DOHH2 (cell line): ENCODE data around the gene RBM20.
"Not testable (repeated sequence)": the region's sequence is repeated elsewhere in the genome, so short reads cannot be mapped to it uniquely, and the experiment has no call there.

Experiments
- H3F3A ChIP-seq: fragments of 200-600 bp; sonication (generic), shearing (Covaris generic); 2 replicates; pipeline ENCODE4 v1.6.0; 2016; ENCODE audit warnings: antibody characterized with exemption, mild to moderate bottlenecking; ENCODE audit not compliant: control insufficient read depth, insufficient read depth
- H3K27ac ChIP-seq: fragments of 200-600 bp; sonication (generic); 2 replicates; pipeline ENCODE4 v1.5.1; 2014; ENCODE audit warnings: low read depth, mild to moderate bottlenecking, low read length, moderate library complexity
- H3K27me3 ChIP-seq: fragments of 200-600 bp; sonication (generic); 2 replicates; pipeline ENCODE4 v1.6.1; 2014; ENCODE audit warnings: mild to moderate bottlenecking, low read length, mixed read lengths; ENCODE audit not compliant: control insufficient read depth
- H3K36me3 ChIP-seq: fragments of 200-600 bp; sonication (generic); 2 replicates; pipeline ENCODE4 v1.6.1; 2014; ENCODE audit warnings: mild to moderate bottlenecking, low read length, moderate library complexity, mixed read lengths; ENCODE audit not compliant: control insufficient read depth
- H3K4me1 ChIP-seq: fragments of 200-600 bp; sonication (generic); 2 replicates; pipeline ENCODE4 v1.6.1; 2014; ENCODE audit warnings: mild to moderate bottlenecking, low read length, mixed read lengths; ENCODE audit not compliant: control insufficient read depth
- H3K4me2 ChIP-seq: fragments of 200-600 bp; sonication (generic); 2 replicates; pipeline ENCODE4 v1.6.0; 2014; ENCODE audit warnings: mild to moderate bottlenecking, low read length, moderate library complexity
- H3K4me3 ChIP-seq: fragments of 200-600 bp; sonication (generic); 2 replicates; pipeline ENCODE4 v1.5.1; 2014; ENCODE audit warnings: mild to moderate bottlenecking, low read length, mixed read lengths
- H3K79me2 ChIP-seq: fragments of 200-600 bp; sonication (generic); 2 replicates; pipeline ENCODE4 v1.6.1; 2014; ENCODE audit warnings: mild to moderate bottlenecking, low read length, mixed read lengths; ENCODE audit not compliant: control insufficient read depth
- H3K9me2 ChIP-seq: fragments of 200-600 bp; sonication (generic); replicated peaks from 2 replicates; pipeline ENCODE4 v1.6.1; 2014; ENCODE audit warnings: mild to moderate bottlenecking, low read length, mixed read lengths; ENCODE audit not compliant: control insufficient read depth
- H3K9me3 ChIP-seq: fragments of 200-600 bp; sonication (generic); 2 replicates; pipeline ENCODE4 v1.6.1; 2014; ENCODE audit warnings: antibody characterized with exemption, low read length, mixed read lengths; ENCODE audit not compliant: control insufficient read depth, insufficient read depth
- H4K20me1 ChIP-seq: fragments of 200-600 bp; sonication (generic); 2 replicates; pipeline ENCODE4 v1.6.0; 2014; ENCODE audit warnings: low read depth, mild to moderate bottlenecking, antibody characterized with exemption, low read length, moderate library complexity; ENCODE audit not compliant: control insufficient read depth, insufficient read depth
- EZH2phosphoT487 ChIP-seq: fragments of 200-600 bp; sonication (generic); IDR thresholded peaks from 2 replicates; pipeline ENCODE4 v1.6.1; 2017; ENCODE audit warnings: borderline replicate concordance, mild to moderate bottlenecking, antibody characterized with exemption, low read length, moderate library complexity, mixed read lengths
- TF ChIP-seq, protein P1 (sequence below): fragments of 200-600 bp; sonication (generic); IDR thresholded peaks from one replicate; pipeline ENCODE4 v1.5.1; 2014; ENCODE audit warnings: antibody characterized with exemption, mild to moderate bottlenecking, low read depth, low read length; ENCODE audit not compliant: poor library complexity, severe bottlenecking

The RBM20 gene

DNA sequence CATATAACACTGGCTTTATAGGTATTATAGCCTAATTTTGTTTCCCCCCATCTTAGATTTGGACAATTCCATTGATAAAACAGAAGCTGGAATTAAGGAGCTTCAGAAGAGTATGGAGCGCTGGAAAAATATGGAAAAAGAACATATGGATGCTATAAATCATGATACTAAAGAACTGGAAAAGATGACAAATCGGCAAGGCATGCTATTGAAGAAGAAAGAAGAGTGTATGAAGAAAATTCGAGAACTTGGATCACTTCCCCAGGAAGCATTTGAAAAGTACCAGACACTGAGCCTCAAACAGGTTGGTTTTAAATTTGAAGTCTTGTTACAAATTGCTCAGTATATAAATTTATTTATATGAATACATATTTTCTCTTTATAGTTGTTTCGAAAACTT is 42.6 kb upstream of the RBM20 start:
- H3K9me3 ChIP-seq, result no peaks in the 10 kb centered on the region
- no peaks in the 10 kb centered on the region for H3K27me3 ChIP-seq
- no peak overlapping the region for H3K4me2 ChIP-seq
- H3K9me2 ChIP-seq, result no peaks in the 10 kb centered on the region
- no peaks in the 10 kb centered on the region for H4K20me1 ChIP-seq
- H3K4me3 ChIP-seq, result no peak overlapping the region
- no peak overlapping the region for H3K27ac ChIP-seq
- peaks cover 49% of the 10 kb centered on the region for H3F3A ChIP-seq
- TF ChIP-seq EZH2phosphoT487, result no peak
- TF ChIP-seq, protein P1, sequence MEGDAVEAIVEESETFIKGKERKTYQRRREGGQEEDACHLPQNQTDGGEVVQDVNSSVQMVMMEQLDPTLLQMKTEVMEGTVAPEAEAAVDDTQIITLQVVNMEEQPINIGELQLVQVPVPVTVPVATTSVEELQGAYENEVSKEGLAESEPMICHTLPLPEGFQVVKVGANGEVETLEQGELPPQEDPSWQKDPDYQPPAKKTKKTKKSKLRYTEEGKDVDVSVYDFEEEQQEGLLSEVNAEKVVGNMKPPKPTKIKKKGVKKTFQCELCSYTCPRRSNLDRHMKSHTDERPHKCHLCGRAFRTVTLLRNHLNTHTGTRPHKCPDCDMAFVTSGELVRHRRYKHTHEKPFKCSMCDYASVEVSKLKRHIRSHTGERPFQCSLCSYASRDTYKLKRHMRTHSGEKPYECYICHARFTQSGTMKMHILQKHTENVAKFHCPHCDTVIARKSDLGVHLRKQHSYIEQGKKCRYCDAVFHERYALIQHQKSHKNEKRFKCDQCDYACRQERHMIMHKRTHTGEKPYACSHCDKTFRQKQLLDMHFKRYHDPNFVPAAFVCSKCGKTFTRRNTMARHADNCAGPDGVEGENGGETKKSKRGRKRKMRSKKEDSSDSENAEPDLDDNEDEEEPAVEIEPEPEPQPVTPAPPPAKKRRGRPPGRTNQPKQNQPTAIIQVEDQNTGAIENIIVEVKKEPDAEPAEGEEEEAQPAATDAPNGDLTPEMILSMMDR, result no peak
- no peaks in the 10 kb centered on the region for H3K4me1 ChIP-seq
- H3K36me3 ChIP-seq, result peaks cover 83% of the 10 kb centered on the region
- H3K79me2 ChIP-seq, result no peaks in the 10 kb centered on the region

DNA sequence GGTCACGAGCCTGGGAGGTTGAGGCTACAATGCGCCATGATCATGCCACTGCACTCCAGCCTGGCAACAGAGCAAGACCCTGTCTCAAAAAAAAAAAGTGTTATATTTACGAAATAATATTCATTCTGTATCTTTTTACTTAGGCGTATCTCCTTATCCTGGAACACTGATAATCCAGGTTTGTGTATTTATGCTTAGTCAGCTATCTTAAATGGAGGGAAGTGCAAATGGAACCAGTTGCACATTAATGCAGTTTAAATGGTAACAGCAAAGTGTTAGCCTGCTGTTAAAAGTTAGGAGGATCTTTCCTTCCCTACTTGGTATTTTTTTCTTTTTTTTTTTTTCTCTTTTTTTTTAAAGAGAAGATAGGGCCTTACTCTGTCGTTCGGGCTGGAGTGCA is 36.0 kb upstream of the RBM20 start:
- TF ChIP-seq, protein P1, result no peak
- no peak for TF ChIP-seq EZH2phosphoT487
- H3K36me3 ChIP-seq, result peaks cover 31% of the 10 kb centered on the region
- peaks cover 23% of the 10 kb centered on the region for H3F3A ChIP-seq
- no peaks in the 10 kb centered on the region for H4K20me1 ChIP-seq
- no peaks in the 10 kb centered on the region for H3K27me3 ChIP-seq
- no peaks in the 10 kb centered on the region for H3K9me3 ChIP-seq
- H3K27ac ChIP-seq, result no peak overlapping the region
- no peaks in the 10 kb centered on the region for H3K9me2 ChIP-seq
- no peak overlapping the region for H3K4me3 ChIP-seq
- no peak overlapping the region for H3K4me2 ChIP-seq
- H3K4me1 ChIP-seq, result peaks cover 21% of the 10 kb centered on the region
- no peaks in the 10 kb centered on the region for H3K79me2 ChIP-seq

DNA sequence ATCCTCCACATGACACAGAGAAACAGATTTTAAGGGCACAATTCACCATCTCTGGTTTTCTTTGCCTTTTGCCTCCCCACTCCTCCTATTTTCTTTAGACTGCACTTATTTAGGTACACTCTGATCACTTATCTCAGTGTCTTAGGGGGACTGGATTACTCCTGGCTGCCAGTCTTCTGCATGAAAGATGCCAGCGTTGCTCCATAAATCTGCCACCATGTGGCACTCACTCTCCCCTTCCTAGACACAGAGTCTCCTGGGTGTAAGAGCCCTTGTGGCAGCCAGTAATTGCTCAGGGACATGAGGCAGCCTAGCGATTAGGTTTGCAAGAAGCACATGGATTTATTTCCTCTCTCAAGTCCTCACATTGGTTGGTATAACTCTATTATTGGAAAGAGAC is 34.5 kb upstream of the RBM20 start:
- Histone ChIP-seq H3K36me3 (peaks cover 16% of the 10 kb centered on the region), H3K4me3 (no peak overlapping the region), H3K27me3 (no peaks in the 10 kb centered on the region), H3K4me1 (peaks cover 33% of the 10 kb centered on the region), H3K79me2 (no peaks in the 10 kb centered on the region), H4K20me1 (no peaks in the 10 kb centered on the region), H3K27ac (no peak overlapping the region), H3K9me3 (no peaks in the 10 kb centered on the region), H3F3A (peaks cover 20% of the 10 kb centered on the region), H3K9me2 (no peaks in the 10 kb centered on the region), H3K4me2 (no peak overlapping the region)
- no peak for TF ChIP-seq EZH2phosphoT487
- TF ChIP-seq, protein P1, result no peak

DNA sequence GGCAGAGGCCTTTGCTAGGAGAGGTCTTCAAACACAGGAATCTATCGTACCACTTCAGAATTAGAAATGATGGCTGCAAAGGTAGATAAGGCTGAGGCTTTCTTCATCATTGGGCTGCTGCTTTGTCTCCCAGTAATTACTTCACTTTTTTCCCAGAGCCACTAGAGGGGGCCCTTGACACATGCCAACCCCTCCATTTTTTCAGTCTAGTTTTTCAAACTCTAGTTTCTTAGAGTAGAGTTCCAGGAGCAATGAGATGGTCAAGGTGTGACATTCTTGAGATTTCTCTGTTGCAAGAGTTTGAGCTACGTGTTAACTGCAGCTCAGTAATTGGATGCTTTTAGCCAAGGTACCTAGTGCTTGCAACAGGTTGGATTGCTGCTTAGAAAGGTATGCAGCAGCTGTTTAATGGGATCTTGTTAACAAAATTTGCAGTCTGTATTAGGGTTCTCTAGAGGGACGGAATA is 33.8 kb upstream of the RBM20 start:
- Histone ChIP-seq H3K9me3 (no peaks in the 10 kb centered on the region), H3K27me3 (no peaks in the 10 kb centered on the region), H3K4me3 (no peak overlapping the region), H3F3A (peaks cover 15% of the 10 kb centered on the region), H3K9me2 (no peaks in the 10 kb centered on the region), H3K4me2 (no peak overlapping the region), H3K4me1 (peaks cover 33% of the 10 kb centered on the region), H3K79me2 (no peaks in the 10 kb centered on the region), H3K36me3 (peaks cover 9% of the 10 kb centered on the region), H4K20me1 (no peaks in the 10 kb centered on the region), H3K27ac (no peak overlapping the region)
- TF ChIP-seq, protein P1, result peak; percentile 91
- TF ChIP-seq EZH2phosphoT487, result no peak

DNA sequence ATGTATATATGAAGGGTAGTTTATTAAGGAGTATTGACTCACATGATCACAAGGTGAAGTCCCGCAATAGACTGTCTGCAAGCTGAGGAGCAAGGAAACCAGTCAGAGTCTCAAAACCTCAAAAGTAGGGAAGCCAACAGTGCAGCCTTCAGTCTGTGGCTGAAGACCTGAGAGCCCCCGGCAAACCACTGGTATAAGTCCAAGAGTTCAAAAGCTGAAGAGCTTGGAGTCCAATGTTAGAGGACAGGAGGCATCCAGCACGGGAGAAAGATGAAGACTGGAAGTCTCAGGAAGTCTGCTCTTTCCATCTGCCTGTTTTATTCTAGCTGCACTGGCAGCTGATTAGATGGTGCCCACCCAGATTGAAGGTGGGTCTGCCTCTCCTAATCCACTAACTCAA is 33.4 kb upstream of the RBM20 start:
- H3K79me2 ChIP-seq, H3K4me3 ChIP-seq, H3K9me3 ChIP-seq, H4K20me1 ChIP-seq, H3K36me3 ChIP-seq, H3K4me2 ChIP-seq, H3K9me2 ChIP-seq, H3K27ac ChIP-seq, H3K27me3 ChIP-seq: not testable (repeated sequence)
- Histone ChIP-seq H3F3A (peaks cover 11% of the 10 kb centered on the region), H3K4me1 (peaks cover 33% of the 10 kb centered on the region)
